Limb (tissue), 2 donors: ENCODE results near the gene COL25A1.

Experiments used
- DNase-seq, 2 donors: peaks; one replicate each; pipeline ENCODE4 v3.0.0-alpha.2; 2016; ENCODE audit errors: extremely low spot score in 2 of 2

COL25A1 gene

GRCh38 chr4:108775921-108776320 lies 526.5 kb downstream of the COL25A1 start:
- no peak for DNase-seq

GRCh38 chr4:108774809-108775530 lies 527.5 kb downstream of the COL25A1 start:
- DNase-seq, result no peak

- DNase-seq, result no peak
These were observed 530.1 kb downstream of the COL25A1 start for GRCh38 chr4:108772402-108772801.

- DNase-seq, result no peak
These were observed 536.4 kb downstream of the COL25A1 start for GRCh38 chr4:108766058-108766457.

GRCh38 chr4:108763986-108764385 lies 538.5 kb downstream of the COL25A1 start:
- no peak for DNase-seq

GRCh38 chr4:108763226-108763593 lies 539.2 kb downstream of the COL25A1 start:
- DNase-seq, result no peak

GRCh38 chr4:108762559-108763225 lies 539.8 kb downstream of the COL25A1 start, which contains the start of gene ETNPPL:
ETNPPL (minus strand) TSS chr4:108763053; CDS start chr4:108762898, 155 bp downstream.
- DNase-seq, result peak in 1 of 2 donors; percentile 73
